Neural progenitor cell (in vitro differentiated cells): ENCODE data around the gene SAMD8.

Experiments used
- CTCF ChIP-seq: fragments of 200-600 bp; sonication (generic); IDR thresholded peaks from 2 replicates; pipeline ENCODE4 v1.5.1; 2017; ENCODE audit warnings: antibody characterized with exemption, mild to moderate bottlenecking
- EZH2 ChIP-seq: fragments of 200-600 bp; sonication (generic); IDR thresholded peaks from 2 replicates; pipeline ENCODE4 v1.6.1; 2017; ENCODE audit warnings: antibody characterized with exemption, mild to moderate bottlenecking, moderate library complexity

DNA sequence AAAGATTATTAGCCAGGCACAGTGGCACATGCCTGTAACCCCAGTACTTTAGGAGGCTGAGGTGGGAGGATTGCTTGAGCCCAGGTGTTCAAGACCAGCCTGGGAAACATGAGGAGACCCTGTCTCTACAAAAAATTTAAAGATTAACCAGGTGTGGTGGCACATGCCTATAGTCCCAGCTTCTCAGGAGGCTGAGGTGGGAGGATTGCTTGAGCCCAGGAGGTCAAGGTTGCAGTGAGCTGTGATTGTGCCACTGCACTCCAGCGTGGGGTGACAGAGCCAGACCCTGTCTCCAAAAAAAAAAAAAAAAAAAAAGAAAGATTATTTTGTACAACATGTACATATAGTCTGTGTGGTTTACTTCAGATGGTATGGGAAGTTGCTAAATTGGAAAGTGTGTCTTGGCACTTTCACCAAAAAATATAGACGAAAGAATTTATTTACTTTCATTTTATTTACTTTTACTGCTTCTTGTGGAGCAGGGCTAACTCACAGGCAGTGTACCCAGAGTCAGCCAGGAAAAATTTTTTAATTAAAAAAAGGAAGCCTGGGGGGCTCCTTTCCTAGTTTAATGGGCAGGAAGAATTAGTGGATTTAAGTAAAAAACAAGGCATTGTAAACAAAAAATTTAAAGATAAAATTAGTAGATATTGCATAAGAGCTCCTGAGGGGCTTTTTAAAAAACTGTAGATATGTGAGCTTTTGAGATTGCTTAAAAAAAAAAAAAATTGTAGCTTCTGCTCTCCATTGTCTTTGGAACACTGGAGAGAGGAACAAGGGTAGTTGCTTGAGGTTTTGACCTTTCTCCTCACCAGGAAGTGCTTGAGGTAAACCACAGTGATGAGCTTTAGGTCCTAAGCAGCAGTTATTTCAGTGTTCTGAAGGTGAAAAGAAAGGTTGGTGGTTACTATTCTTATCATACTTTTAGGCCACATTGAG is 54.5 kb downstream of the SAMD8 start:
- TF ChIP-seq CTCF (no peak), EZH2 (no peak)
